Neural cell (in vitro differentiated cells): Measurements from ENCODE around the gene PDS5A. TPM values are rescaled to one million over a fixed set of nuclear protein-coding genes. Genes with fewer than 3 reads are reported as not detected.

Experiments used
- H2AFZ ChIP-seq: fragments of 200-600, 300-800 bp; sonication (generic), shearing (Covaris generic); 2 replicates; pipeline ENCODE4 v1.6.0; 2014; ENCODE audit warnings: low read depth, mild to moderate bottlenecking, antibody characterized with exemption, low read length, moderate library complexity
- H3F3A ChIP-seq: fragments of 200-600 bp; shearing (Covaris generic); 2 replicates; pipeline ENCODE4 v1.6.1; 2016; ENCODE audit warnings: mild to moderate bottlenecking, moderate library complexity, mixed read lengths, antibody characterized with exemption, low read length; ENCODE audit not compliant: insufficient read depth, poor library complexity, severe bottlenecking
- H3K27ac ChIP-seq: fragments of 200-600, 300-800 bp; sonication (generic), shearing (Covaris generic); 2 replicates; pipeline ENCODE4 v1.5.1; 2014; ENCODE audit warnings: mild to moderate bottlenecking, low read length, moderate library complexity
- H3K27me3 ChIP-seq: fragments of 300-800, 200-600 bp; sonication (generic), shearing (Covaris generic); 2 replicates; pipeline ENCODE4 v1.6.0; 2014; ENCODE audit warnings: mild to moderate bottlenecking, low read depth, low read length, moderate library complexity; ENCODE audit not compliant: insufficient read depth
- H3K36me3 ChIP-seq: fragments of 300-800, 200-600 bp; sonication (generic), shearing (Covaris generic); 2 replicates; pipeline ENCODE4 v1.5.1; 2014; ENCODE audit warnings: mild to moderate bottlenecking, antibody characterized with exemption, low read length, moderate library complexity; ENCODE audit not compliant: insufficient read depth
- H3K4me2 ChIP-seq: fragments of 300-800, 200-600 bp; sonication (generic), shearing (Covaris generic); 2 replicates; pipeline ENCODE4 v1.6.0; 2014; ENCODE audit warnings: mild to moderate bottlenecking, low read length
- H3K4me3 ChIP-seq: fragments of 300-800, 200-600 bp; sonication (generic), shearing (Covaris generic); 2 replicates; pipeline ENCODE4 v1.5.1; 2014; ENCODE audit warnings: mild to moderate bottlenecking, low read length, moderate library complexity
- H3K79me2 ChIP-seq: fragments of 200-600 bp; shearing (Covaris generic); replicated peaks from 2 replicates; pipeline ENCODE4 v1.6.0; 2014; ENCODE audit warnings: mild to moderate bottlenecking, low read length, moderate library complexity; ENCODE audit not compliant: insufficient read depth
- H3K9ac ChIP-seq: fragments of 300-800, 200-600 bp; sonication (generic), shearing (Covaris generic); 2 replicates; pipeline ENCODE4 v1.6.1; 2016; ENCODE audit warnings: mild to moderate bottlenecking, low read length, mixed read lengths
- H3K9me2 ChIP-seq: fragments of 200-600 bp; shearing (Covaris generic); 2 replicates; pipeline ENCODE4 v1.6.1; 2016; ENCODE audit warnings: mild to moderate bottlenecking, low read length, mixed read lengths; ENCODE audit not compliant: insufficient read depth
- H3K9me3 ChIP-seq: fragments of 200-600, 300-800 bp; sonication (generic), shearing (Covaris generic); 2 replicates; pipeline ENCODE4 v1.6.1; 2016; ENCODE audit warnings: mild to moderate bottlenecking, mixed run types, low read length, moderate library complexity, mixed read lengths
- H4K20me1 ChIP-seq: fragments of 200-600 bp; shearing (Covaris generic); 2 replicates; pipeline ENCODE4 v1.6.1; 2016; ENCODE audit warnings: mild to moderate bottlenecking, mixed run types; ENCODE audit not compliant: insufficient read depth
- CTCF ChIP-seq: fragments of 450-650 bp; IDR thresholded peaks from 2 replicates; pipeline ENCODE4 v1.5.1; 2014; ENCODE audit warnings: antibody characterized with exemption, mild to moderate bottlenecking, moderate library complexity; ENCODE audit not compliant: poor library complexity, severe bottlenecking
- EP300 ChIP-seq: fragments of 450-650 bp; conservative IDR thresholded peaks from 2 replicates; pipeline ENCODE4 v1.6.1; 2014; ENCODE audit warnings: antibody characterized with exemption, mild to moderate bottlenecking, moderate library complexity; ENCODE audit not compliant: poor library complexity, severe bottlenecking
- EZH2 ChIP-seq: fragments of 200-600, 300-800 bp; shearing (Covaris generic), sonication (generic); IDR thresholded peaks from 2 replicates; pipeline ENCODE4 v1.6.1; 2014; ENCODE audit warnings: antibody characterized with exemption, low read length, borderline replicate concordance, mild to moderate bottlenecking; ENCODE audit not compliant: insufficient read depth, poor library complexity, severe bottlenecking
- MXI1 ChIP-seq: fragments of 450-650 bp; conservative IDR thresholded peaks from 2 replicates; pipeline ENCODE4 v1.6.1; 2014; ENCODE audit warnings: antibody characterized with exemption, mild to moderate bottlenecking; ENCODE audit not compliant: poor library complexity, severe bottlenecking
- POLR2AphosphoS5 ChIP-seq: IDR thresholded peaks from 2 replicates; pipeline ENCODE4 v1.6.1; 2012
- RAD21 ChIP-seq: fragments of 450-650 bp; conservative IDR thresholded peaks from 2 replicates; pipeline ENCODE4 v1.6.1; 2014; ENCODE audit warnings: antibody characterized with exemption, mild to moderate bottlenecking, moderate library complexity
- REST ChIP-seq: IDR thresholded peaks from 2 replicates; pipeline ENCODE4 v1.6.1; 2012; ENCODE audit warnings: borderline replicate concordance
- SMC3 ChIP-seq: fragments of 450-650 bp; conservative IDR thresholded peaks from 2 replicates; pipeline ENCODE4 v1.6.1; 2014; ENCODE audit warnings: antibody characterized with exemption, mild to moderate bottlenecking, moderate library complexity; ENCODE audit not compliant: poor library complexity
- TAF1 ChIP-seq: IDR thresholded peaks from 2 replicates; pipeline ENCODE4 v1.6.1; 2012; ENCODE audit warnings: low read depth
- polyA plus RNA-seq: library from polyadenylated mRNA; depleted of rRNA; stranded (reverse); fragments of >200 nt; gene quantifications from 2 replicates; pipeline ENCODE4 v1.2.3, GENCODE V29; 2014

Gene PDS5A
- polyA plus RNA-seq, 1 donor from 2014 or later, result 46.3 TPM

- H4K20me1 ChIP-seq, result no peaks in the 10 kb centered on the region
- peaks cover 47% of the 10 kb centered on the region for H3K79me2 ChIP-seq
These were observed 44.8 kb downstream of the PDS5A start for GRCh38 chr4:39932776-39933402.

GRCh38 chr4:39931441-39931901, 46.2 kb downstream of the PDS5A start:
- Histone ChIP-seq H3F3A (no peaks in the 10 kb centered on the region), H3K9me2 (no peaks in the 10 kb centered on the region), H3K79me2 (peaks cover 34% of the 10 kb centered on the region), H3K4me3 (no peak overlapping the region), H3K4me2 (no peak overlapping the region), H3K36me3 (no peaks in the 10 kb centered on the region), H3K27ac (no peak overlapping the region), H4K20me1 (no peaks in the 10 kb centered on the region), H3K9me3 (no peaks in the 10 kb centered on the region), H2AFZ (no peak overlapping the region), H3K9ac (no peak overlapping the region), H3K27me3 (no peaks in the 10 kb centered on the region)
- TF ChIP-seq REST (no peak), MXI1 (no peak), TAF1 (no peak), EP300 (no peak), RAD21 (no peak)

More at GRCh38 chr4:39932776-39933402, 44.8 kb downstream of the PDS5A start:
- H3K27ac ChIP-seq, result no peak overlapping the region
- TF ChIP-seq TAF1 (no peak), POLR2AphosphoS5 (no peak), CTCF (no peak), RAD21 (no peak), MXI1 (no peak), REST (no peak), SMC3 (no peak), EZH2 (no peak), EP300 (no peak)
- H3K27me3 ChIP-seq, result no peaks in the 10 kb centered on the region
- H2AFZ ChIP-seq, result no peak overlapping the region
- no peak overlapping the region for H3K4me3 ChIP-seq
- no peaks in the 10 kb centered on the region for H3K36me3 ChIP-seq
- no peaks in the 10 kb centered on the region for H3K9me2 ChIP-seq
- H3K9me3 ChIP-seq, result no peaks in the 10 kb centered on the region
- H3K4me2 ChIP-seq, result no peak overlapping the region
- H3F3A ChIP-seq, result no peaks in the 10 kb centered on the region
- no peak overlapping the region for H3K9ac ChIP-seq
